ENCODE measurements around the gene USP22.

- TF ChIP-seq CTCF (IDR thresholded peaks at IDR 0.05) (no peak), POLR2A (IDR thresholded peaks at IDR 0.05) (no peak)
Measured at GRCh38 chr17:21044971-21045370, 2.2 kb upstream of the USP22 start.

Data from testis (tissue), 2 donors.